Peyer's patch (tissue), 4 donors: ENCODE results near the gene AKT2.

Source experiments
- POLR2A ChIP-seq, 2 donors: fragments of 450-650 bp; IDR thresholded peaks; one replicate each; pipeline ENCODE4 v1.5.1; 2017; ENCODE audit warnings: antibody characterized with exemption in 2 of 2, mild to moderate bottlenecking in 2 of 2, moderate library complexity in 2 of 2
- TF ChIP-seq, protein P1 (sequence below), 6 experiments: fragments of 450-650 bp in 4 of 6; fragments of 200-600 bp in 2 of 6; sonication (generic) in 1 of 6; IDR thresholded peaks; one replicate each; pipeline ENCODE4 v1.5.1; 2017 to 2019; ENCODE audit warnings: antibody characterized with exemption in 6 of 6, mild to moderate bottlenecking in 3 of 6, moderate library complexity in 1 of 6

DNA sequence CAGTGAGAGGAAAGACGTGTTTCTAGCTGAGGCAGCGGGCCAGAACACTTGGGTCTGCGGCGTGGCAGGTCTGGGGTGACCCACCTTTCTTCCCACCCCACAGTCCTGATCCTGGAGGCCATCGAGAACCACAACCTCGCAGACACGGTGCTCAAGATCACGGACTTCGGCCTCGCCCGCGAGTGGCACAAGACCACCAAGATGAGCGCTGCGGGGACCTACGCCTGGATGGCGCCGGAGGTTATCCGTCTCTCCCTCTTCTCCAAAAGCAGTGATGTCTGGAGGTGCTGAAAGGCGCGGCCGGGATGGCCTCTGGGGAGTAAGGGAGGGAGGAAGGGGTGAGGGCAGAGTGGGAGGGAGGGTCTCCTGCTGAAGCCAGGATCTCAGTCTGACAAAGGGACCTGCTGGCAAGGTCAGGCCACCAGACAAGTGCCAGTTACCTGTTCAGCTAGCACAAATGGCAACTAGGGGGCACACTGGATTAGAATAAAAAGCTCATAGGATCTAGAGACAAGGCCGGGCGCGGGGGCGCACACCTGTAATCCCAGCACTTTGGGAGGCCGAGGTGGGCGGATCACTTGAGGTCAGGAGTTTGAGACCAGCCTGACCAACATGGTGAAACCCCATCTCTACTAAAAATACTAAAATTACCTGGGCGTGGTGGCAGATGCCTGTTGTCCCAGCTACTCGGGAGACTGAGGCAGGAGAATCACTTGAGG lies 86.7 kb downstream of the AKT2 start:
- TF ChIP-seq, protein P1, sequence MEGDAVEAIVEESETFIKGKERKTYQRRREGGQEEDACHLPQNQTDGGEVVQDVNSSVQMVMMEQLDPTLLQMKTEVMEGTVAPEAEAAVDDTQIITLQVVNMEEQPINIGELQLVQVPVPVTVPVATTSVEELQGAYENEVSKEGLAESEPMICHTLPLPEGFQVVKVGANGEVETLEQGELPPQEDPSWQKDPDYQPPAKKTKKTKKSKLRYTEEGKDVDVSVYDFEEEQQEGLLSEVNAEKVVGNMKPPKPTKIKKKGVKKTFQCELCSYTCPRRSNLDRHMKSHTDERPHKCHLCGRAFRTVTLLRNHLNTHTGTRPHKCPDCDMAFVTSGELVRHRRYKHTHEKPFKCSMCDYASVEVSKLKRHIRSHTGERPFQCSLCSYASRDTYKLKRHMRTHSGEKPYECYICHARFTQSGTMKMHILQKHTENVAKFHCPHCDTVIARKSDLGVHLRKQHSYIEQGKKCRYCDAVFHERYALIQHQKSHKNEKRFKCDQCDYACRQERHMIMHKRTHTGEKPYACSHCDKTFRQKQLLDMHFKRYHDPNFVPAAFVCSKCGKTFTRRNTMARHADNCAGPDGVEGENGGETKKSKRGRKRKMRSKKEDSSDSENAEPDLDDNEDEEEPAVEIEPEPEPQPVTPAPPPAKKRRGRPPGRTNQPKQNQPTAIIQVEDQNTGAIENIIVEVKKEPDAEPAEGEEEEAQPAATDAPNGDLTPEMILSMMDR (IDR thresholded peaks at IDR 0.05): no peak
- no peak for TF ChIP-seq POLR2A (IDR thresholded peaks at IDR 0.05)
